ENCODE data around the gene TXK.
A peak's percentile ranks its signal among the peaks of the same experiment; 100 is the strongest.

Gene TXK

GRCh38 chr4:48133669-48134068, 381 bp downstream of the TXK start:
- no peak for DNase-seq (ENCODE audit: low spot score)

- no peak for DNase-seq (ENCODE audit: low spot score)
Observed at GRCh38 chr4:48131736-48132135, 2.3 kb downstream of the TXK start.

- no peak for DNase-seq (ENCODE audit: low spot score)
Observed at GRCh38 chr4:48130100-48130499, 4.0 kb downstream of the TXK start.

- no peak for DNase-seq (ENCODE audit: low spot score)
Observed at GRCh38 chr4:48129307-48130014, 4.6 kb downstream of the TXK start.

GRCh38 chr4:48127682-48128404, 6.2 kb downstream of the TXK start:
- peak; percentile 83 for DNase-seq (ENCODE audit: low spot score)

- DNase-seq (ENCODE audit: low spot score), result no peak
Observed at GRCh38 chr4:48127231-48127630, 6.8 kb downstream of the TXK start.

GRCh38 chr4:48126621-48127020, 7.4 kb downstream of the TXK start:
- DNase-seq (ENCODE audit: low spot score), result no peak

- DNase-seq (ENCODE audit: low spot score), result no peak
Observed at GRCh38 chr4:48124870-48125269, 9.2 kb downstream of the TXK start.

- no peak for DNase-seq (ENCODE audit: low spot score)
Observed at GRCh38 chr4:48122756-48123155, 11.3 kb downstream of the TXK start.

- no peak for DNase-seq (ENCODE audit: low spot score)
Observed at GRCh38 chr4:48121180-48121579, 12.9 kb downstream of the TXK start.

GRCh38 chr4:48120132-48120531, 13.9 kb downstream of the TXK start:
- DNase-seq (ENCODE audit: low spot score), result no peak

- DNase-seq (ENCODE audit: low spot score), result no peak
Observed at GRCh38 chr4:48119646-48120045, 14.4 kb downstream of the TXK start.

GRCh38 chr4:48118081-48118480, 16.0 kb downstream of the TXK start:
- DNase-seq (ENCODE audit: low spot score), result no peak

GRCh38 chr4:48116582-48116981, 17.5 kb downstream of the TXK start:
- DNase-seq (ENCODE audit: low spot score), result no peak

- no peak for DNase-seq (ENCODE audit: low spot score)
Observed at GRCh38 chr4:48114412-48114811, 19.6 kb downstream of the TXK start.

- no peak for DNase-seq (ENCODE audit: low spot score)
Observed at GRCh38 chr4:48112017-48112667, 21.9 kb downstream of the TXK start.

GRCh38 chr4:48110452-48110978, 23.5 kb downstream of the TXK start:
- no peak for DNase-seq (ENCODE audit: low spot score)

GRCh38 chr4:48109413-48110263, 24.4 kb downstream of the TXK start:
- no peak for DNase-seq (ENCODE audit: low spot score)

GRCh38 chr4:48108309-48109073, 25.6 kb downstream of the TXK start:
- DNase-seq (ENCODE audit: low spot score), result no peak

GRCh38 chr4:48105230-48105629, 28.8 kb downstream of the TXK start:
- DNase-seq (ENCODE audit: low spot score), result no peak

- no peak for DNase-seq (ENCODE audit: low spot score)
Observed at GRCh38 chr4:48103483-48104139, 30.4 kb downstream of the TXK start.
